H1 (cell line): Measurements from ENCODE around the gene ANO9. TPM values are rescaled to one million over a fixed set of nuclear protein-coding genes. Genes with fewer than 3 reads are reported as not detected.

ENCODE experiments used
- CTCF ChIA-PET: fragments of 300-600 bp; sonication (Branson Sonifier 250); formaldehyde crosslinking; loops from one replicate; lab custom pipeline; 2021; ENCODE audit not compliant: partially characterized antibody; lab: Charles Lee
- POLR2A ChIA-PET: fragments of 300-600 bp; sonication (Branson Sonifier 250); formaldehyde crosslinking; loops from one replicate; lab custom pipeline; 2021; ENCODE audit warnings: inconsistent platforms; ENCODE audit not compliant: partially characterized antibody; lab: Charles Lee
- DNase-seq, 2 experiments: peaks; one replicate each; pipeline versions ENCODE4 v3.0.0 to v3.0.0-alpha.2; 2010 to 2022; ENCODE audit warnings: low spot score in 2 of 2, low read depth in 1 of 2, mixed read lengths in 1 of 2
- FAIRE-seq: peaks from 2 replicates; lab custom pipeline; 2011; peaks lifted over from hg19 to GRCh38; lab: Jason Lieb, UNC
- H2AFZ ChIP-seq: 2 replicates; pipeline ENCODE4 v1.8.1; 2012; ENCODE audit warnings: low read length, inconsistent platforms
- H2AK5ac ChIP-seq: 2 replicates; pipeline ENCODE4 v1.6.1; 2013; ENCODE audit warnings: low read depth, low read length
- H2BK120ac ChIP-seq: replicated peaks from 2 replicates; pipeline ENCODE3; 2013; ENCODE audit warnings: low read depth, low read length, inconsistent platforms
- H2BK12ac ChIP-seq: 2 replicates; pipeline ENCODE4 v1.6.1; 2013; ENCODE audit warnings: low read depth, low read length
- H2BK15ac ChIP-seq: 2 replicates; pipeline ENCODE4 v1.6.1; 2013; ENCODE audit warnings: low read length
- H2BK20ac ChIP-seq: 2 replicates; pipeline ENCODE4 v1.6.1; 2013; ENCODE audit warnings: low read length
- H2BK5ac ChIP-seq: 2 replicates; pipeline ENCODE4 v1.6.1; 2013; ENCODE audit warnings: low read depth, low read length
- H3K14ac ChIP-seq: 2 replicates; pipeline ENCODE4 v1.6.1; 2013; ENCODE audit warnings: inconsistent platforms; ENCODE audit not compliant: insufficient read length
- H3K18ac ChIP-seq: 2 replicates; pipeline ENCODE4 v1.6.1; 2013; ENCODE audit warnings: low read length; ENCODE audit errors: extremely low read depth
- H3K23ac ChIP-seq: 2 replicates; pipeline ENCODE4 v1.6.1; 2013; ENCODE audit warnings: inconsistent platforms; ENCODE audit not compliant: insufficient read length
- H3K23me2 ChIP-seq: 2 replicates; pipeline ENCODE4 v1.6.1; 2013; ENCODE audit warnings: low read depth, low read length
- H3K27ac ChIP-seq: 2 replicates; pipeline ENCODE4 v1.6.1; 2011; ENCODE audit warnings: low read depth, low read length, inconsistent platforms
- H3K27me3 ChIP-seq, 4 experiments: replicated peaks in 1 of 4; 1 replicate in 1 of 4; 2 replicates in 3 of 4; pipeline versions ENCODE4 v1.6.1 to v1.8.1; 2011 to 2013; ENCODE audit warnings: low read length in 3 of 4, mild to moderate bottlenecking in 3 of 4, inconsistent platforms in 2 of 4, mixed read lengths in 2 of 4, moderate library complexity in 1 of 4; ENCODE audit not compliant: control insufficient read depth in 3 of 4, insufficient read depth in 3 of 4; ENCODE audit errors: extremely low read depth in 1 of 4
- H3K36me3 ChIP-seq, 4 experiments: 2 replicates each; pipeline versions ENCODE4 v1.6.1 to v1.8.1; 2011 to 2013; ENCODE audit warnings: mild to moderate bottlenecking in 4 of 4, low read length in 3 of 4, moderate library complexity in 2 of 4, control low read depth in 1 of 4, inconsistent platforms in 1 of 4; ENCODE audit not compliant: insufficient read depth in 4 of 4, control insufficient read depth in 2 of 4
- H3K4ac ChIP-seq: replicated peaks from 2 replicates; pipeline ENCODE3; 2013; ENCODE audit warnings: low read length, low read depth, mixed read lengths, inconsistent platforms; ENCODE audit not compliant: insufficient read length
- H3K4me1 ChIP-seq, 4 experiments: replicated peaks in 1 of 4; 1 replicate in 1 of 4; 2 replicates in 3 of 4; pipeline versions ENCODE4 v1.6.1 to v1.8.1; 2011 to 2013; ENCODE audit warnings: low read length in 3 of 4, inconsistent platforms in 2 of 4, mixed read lengths in 1 of 4; ENCODE audit not compliant: insufficient read depth in 4 of 4, control insufficient read depth in 3 of 4
- H3K4me2 ChIP-seq, 2 experiments: 2 replicates each; pipeline versions ENCODE4 v1.6.1 to v1.8.1; 2011 to 2013; ENCODE audit warnings: low read depth in 2 of 2, low read length in 2 of 2, control low read depth in 1 of 2, inconsistent platforms in 1 of 2, mild to moderate bottlenecking in 1 of 2; ENCODE audit not compliant: insufficient read depth in 1 of 2
- H3K4me3 ChIP-seq, 4 experiments: fragments of 200-600, 300-600 bp in 1 of 4; sonication (generic), shearing (Covaris generic), sonication (Bioruptor Twin) in 1 of 4; 2 replicates each; pipeline versions ENCODE4 v1.5.1 to v1.8.1; 2011 to 2016; ENCODE audit warnings: low read length in 4 of 4, low read depth in 3 of 4, control low read depth in 2 of 4, inconsistent platforms in 2 of 4, mild to moderate bottlenecking in 2 of 4, mixed read lengths in 1 of 4, moderate library complexity in 1 of 4; ENCODE audit not compliant: insufficient read depth in 2 of 4; ENCODE audit errors: extremely low read depth in 1 of 4
- H3K56ac ChIP-seq: replicated peaks from 2 replicates; pipeline ENCODE3; 2013; ENCODE audit warnings: low read depth, mild to moderate bottlenecking, mixed read lengths, low read length, inconsistent platforms; ENCODE audit not compliant: insufficient read length
- H3K79me1 ChIP-seq: 2 replicates; pipeline ENCODE4 v1.6.1; 2013; ENCODE audit warnings: low read depth, low read length, control low read depth
- H3K79me2 ChIP-seq, 2 experiments: 2 replicates each; pipeline versions ENCODE4 v1.6.1 to v1.8.1; 2012 to 2013; ENCODE audit warnings: low read length in 2 of 2, mild to moderate bottlenecking in 2 of 2, inconsistent platforms in 1 of 2; ENCODE audit not compliant: insufficient read depth in 2 of 2, control insufficient read depth in 1 of 2
- H3K9ac ChIP-seq, 4 experiments: replicated peaks in 1 of 4; 1 replicate in 1 of 4; 2 replicates in 3 of 4; pipeline versions ENCODE4 v1.6.1 to v1.8.1; 2011 to 2013; ENCODE audit warnings: low read depth in 3 of 4, low read length in 3 of 4, control low read depth in 2 of 4, mild to moderate bottlenecking in 2 of 4, moderate library complexity in 2 of 4, inconsistent platforms in 1 of 4; ENCODE audit errors: extremely low read depth in 1 of 4
- H3K9me3 ChIP-seq, 2 experiments: 2 replicates each; pipeline versions ENCODE4 v1.6.1 to v1.8.1; 2012 to 2013; ENCODE audit warnings: mild to moderate bottlenecking in 2 of 2, moderate library complexity in 2 of 2, control low read depth in 1 of 2, inconsistent platforms in 1 of 2, low read depth in 1 of 2, low read length in 1 of 2, mixed read lengths in 1 of 2; ENCODE audit not compliant: insufficient read depth in 2 of 2
- H4K20me1 ChIP-seq, 2 experiments: replicated peaks in 1 of 2; 2 replicates each; pipeline versions ENCODE3 to v1.8.1; 2011 to 2013; ENCODE audit warnings: inconsistent platforms in 2 of 2, low read length in 2 of 2, mild to moderate bottlenecking in 1 of 2; ENCODE audit not compliant: insufficient read depth in 2 of 2, control insufficient read depth in 1 of 2
- H4K5ac ChIP-seq: 2 replicates; pipeline ENCODE4 v1.6.1; 2013; ENCODE audit warnings: low read length, low read depth, mixed read lengths, inconsistent platforms; ENCODE audit not compliant: insufficient read length
- H4K8ac ChIP-seq: 2 replicates; pipeline ENCODE4 v1.8.0; 2013; ENCODE audit warnings: mild to moderate bottlenecking, moderate library complexity, low read length, inconsistent platforms; ENCODE audit not compliant: insufficient read depth; ENCODE audit errors: extremely low read depth
- H4K91ac ChIP-seq: replicated peaks from 2 replicates; pipeline ENCODE3; 2013; ENCODE audit warnings: low read length, mixed read lengths, inconsistent platforms; ENCODE audit not compliant: insufficient read length
- BCL11A ChIP-seq, 2 experiments: IDR thresholded peaks; one replicate each; pipeline ENCODE4 v1.6.1; 2011; ENCODE audit warnings: low read depth in 2 of 2, low read length in 2 of 2, mild to moderate bottlenecking in 2 of 2
- BRCA1 ChIP-seq: IDR thresholded peaks from 2 replicates; pipeline ENCODE4 v1.6.1; 2012; ENCODE audit warnings: low read depth, low read length, improper control_type of control experiment
- E2F6 ChIP-seq: IDR thresholded peaks from 2 replicates; pipeline ENCODE4 v1.6.1; 2012; ENCODE audit warnings: inconsistent platforms
- EZH2 ChIP-seq: fragments of 200-600 bp; sonication (generic); IDR thresholded peaks from 2 replicates; pipeline ENCODE4 v1.7.1; 2012; ENCODE audit warnings: low read depth, mild to moderate bottlenecking, moderate library complexity, low read length, inconsistent platforms; ENCODE audit not compliant: severe bottlenecking
- FOSL1 ChIP-seq: IDR thresholded peaks from 2 replicates; pipeline ENCODE4 v1.6.1; 2011; ENCODE audit warnings: mild to moderate bottlenecking, low read depth, low read length, moderate library complexity; ENCODE audit not compliant: insufficient read depth
- JUN ChIP-seq: IDR thresholded peaks from 2 replicates; pipeline ENCODE4 v1.6.1; 2011; ENCODE audit warnings: low read depth, mild to moderate bottlenecking, improper control_type of control experiment, low read length
- MAFK ChIP-seq: IDR thresholded peaks from 2 replicates; pipeline ENCODE4 v1.6.1; 2012; ENCODE audit warnings: low read depth, mild to moderate bottlenecking, improper control_type of control experiment, low read length
- NANOG ChIP-seq: IDR thresholded peaks from 2 replicates; pipeline ENCODE4 v1.6.1; 2011; ENCODE audit warnings: low read length, low read depth, mild to moderate bottlenecking, inconsistent platforms; ENCODE audit not compliant: insufficient read depth, poor library complexity, severe bottlenecking
- SIRT6 ChIP-seq: IDR thresholded peaks from one replicate; pipeline ENCODE4 v1.7.1; 2012; ENCODE audit warnings: low read length, inconsistent platforms
- SP2 ChIP-seq: IDR thresholded peaks from 2 replicates; pipeline ENCODE4 v1.6.1; 2012; ENCODE audit warnings: mild to moderate bottlenecking, low read length, inconsistent platforms
- TAF7 ChIP-seq: optimal IDR thresholded peaks from 2 replicates; pipeline ENCODE3; 2011; ENCODE audit warnings: low read depth, mild to moderate bottlenecking, inconsistent platforms, low read length, moderate library complexity, borderline replicate concordance
- TCF12 ChIP-seq: IDR thresholded peaks from 2 replicates; pipeline ENCODE4 v1.6.1; 2011; ENCODE audit warnings: low read depth, mild to moderate bottlenecking, low read length
- YY1 ChIP-seq: IDR thresholded peaks from 2 replicates; pipeline ENCODE4 v1.6.1; 2011; ENCODE audit warnings: low read depth, mild to moderate bottlenecking, low read length
- WGBS, 2 experiments: shearing (Covaris generic) in 1 of 2; methylation state at CpG; one replicate each; pipeline versions ENCODE4 v1.1.6 to v1.1.7; 2013 to 2015; ENCODE audit warnings: low lambda C conversion rate in 2 of 2, mixed read lengths in 2 of 2, inconsistent platforms in 1 of 2, low coverage in 1 of 2, missing lambda C conversion rate in 1 of 2; ENCODE audit not compliant: insufficient replicate concordance in 2 of 2, insufficient coverage in 1 of 2, insufficient read length in 1 of 2; ENCODE audit errors: extremely low coverage in 1 of 2, missing lambda C conversion rate in 1 of 2; 5-methylcytosine and 5-hydroxymethylcytosine counted together
- polyA plus RNA-seq, 7 experiments: library from polyadenylated mRNA; depleted of rRNA in 3 of 7; stranded (reverse) in 5 of 7; unstranded in 2 of 7; fragments of >200 nt in 5 of 7; fragments of 200-250 nt in 2 of 7; gene quantifications; 1 replicate in 5 of 7; 2 replicates in 1 of 7; 4 replicates in 1 of 7; pipeline versions ENCODE4 v1.2.1 to v1.2.3, GENCODE V29; 2011 to 2013; ENCODE audit warnings: missing spikeins in 2 of 7, mixed read lengths in 2 of 7
- total RNA-seq: library from RNA; stranded (reverse); fragmentation: NEBNext Ultra II Directional; extraction: Animal tissue kit (Norgen Biotek cat#: 25700); gene quantifications from 2 replicates; pipeline ENCODE4 v1.2.1, GENCODE V29; 2021

The ANO9 gene
- total and polyA plus RNA-seq, 2 of the 8 experiments (the other 6 are each of a cell fraction or from before 2014, with no cell fraction given) = 20.0 to 20.7 TPM

- Histone ChIP-seq H4K8ac (peak overlapping the region; percentile 68; the same call in 1 of the 2 replicates), H4K5ac (no peak overlapping the region), H4K91ac (no peak overlapping the region), H2AK5ac (no peak overlapping the region), H3K27ac (no peak overlapping the region), H3K14ac (no peak overlapping the region), H3K79me2 (peaks cover 0 to under 1% of the 10 kb centered on the region in 2 experiments; a peak in 1 of 4 replicates), H3K9ac (no peak overlapping the region), H2BK15ac (no peak overlapping the region), H3K23ac (no peak overlapping the region), H2BK12ac (no peak overlapping the region), H2AFZ (no peak overlapping the region), H2BK20ac (no peak overlapping the region), H3K36me3 (peaks cover 11 to 65% (median 21%) of the 10 kb centered on the region in 4 experiments; a peak in 7 of 8 replicates), H3K27me3 (no peaks in the 10 kb centered on the region), H2BK120ac (no peak overlapping the region), H2BK5ac (no peak overlapping the region), H3K23me2 (no peaks in the 10 kb centered on the region), H3K4me3 (no peak overlapping the region), H3K4me2 (no peak overlapping the region), H3K56ac (no peak overlapping the region), H3K4me1 (no peaks in the 10 kb centered on the region), H3K18ac (no peak overlapping the region), H3K79me1 (no peaks in the 10 kb centered on the region), H3K4ac (no peak overlapping the region), H4K20me1 (peaks cover 0 to 6% of the 10 kb centered on the region in 2 experiments), H3K9me3 (no peaks in the 10 kb centered on the region)
- WGBS, 2 experiments = 94% methylated on average over 31 of the region's 70 CpGs; no CpG with 5 or more reads in 1 of the 2 experiments
- no peak for FAIRE-seq
- ChIA-PET CTCF (interaction anchor here (0.8 to 3.0 kb wide), 3 partner anchors 10 to 122 kb away, joined by 3 to 11 read pairs (median 4); no protein-coding TSS in a partner anchor), POLR2A (interaction anchor here (0.8 to 1.8 kb wide), 12 partner anchors 9 to 159 kb away, joined by 3 to 7 read pairs (median 4); partner anchors contain the start of genes PKP3, PTDSS2 and RNH1)
- no peak for DNase-seq
- no peak for TF ChIP-seq E2F6
- TF ChIP-seq TCF12 = no peak
- no peak for TF ChIP-seq FOSL1
- TF ChIP-seq BCL11A (IDR thresholded peaks at IDR 0.05; ENCODE audit: low read depth in 2 of 2, low read length in 2 of 2) = no peak
- TF ChIP-seq EZH2 = no peak
- TF ChIP-seq YY1 = no peak
- TF ChIP-seq SIRT6 = no peak
- no peak for TF ChIP-seq SP2
- no peak for TF ChIP-seq BRCA1
- TF ChIP-seq JUN = no peak
- TF ChIP-seq TAF7 = no peak
- TF ChIP-seq NANOG = no peak
- TF ChIP-seq MAFK = no peak
Observed at GRCh38 chr11:376531-377173, 65.2 kb downstream of the ANO9 start.
